DOHH2 (cell line): ENCODE results near the gene COA3.

Experiments used
- EZH2phosphoT487 ChIP-seq: fragments of 200-600 bp; sonication (generic); IDR thresholded peaks from 2 replicates; pipeline ENCODE4 v1.6.1; 2017; ENCODE audit warnings: borderline replicate concordance, mild to moderate bottlenecking, antibody characterized with exemption, low read length, moderate library complexity, mixed read lengths
- TF ChIP-seq, protein P1 (sequence below): fragments of 200-600 bp; sonication (generic); IDR thresholded peaks from one replicate; pipeline ENCODE4 v1.5.1; 2014; ENCODE audit warnings: antibody characterized with exemption, mild to moderate bottlenecking, low read depth, low read length; ENCODE audit not compliant: poor library complexity, severe bottlenecking

DNA sequence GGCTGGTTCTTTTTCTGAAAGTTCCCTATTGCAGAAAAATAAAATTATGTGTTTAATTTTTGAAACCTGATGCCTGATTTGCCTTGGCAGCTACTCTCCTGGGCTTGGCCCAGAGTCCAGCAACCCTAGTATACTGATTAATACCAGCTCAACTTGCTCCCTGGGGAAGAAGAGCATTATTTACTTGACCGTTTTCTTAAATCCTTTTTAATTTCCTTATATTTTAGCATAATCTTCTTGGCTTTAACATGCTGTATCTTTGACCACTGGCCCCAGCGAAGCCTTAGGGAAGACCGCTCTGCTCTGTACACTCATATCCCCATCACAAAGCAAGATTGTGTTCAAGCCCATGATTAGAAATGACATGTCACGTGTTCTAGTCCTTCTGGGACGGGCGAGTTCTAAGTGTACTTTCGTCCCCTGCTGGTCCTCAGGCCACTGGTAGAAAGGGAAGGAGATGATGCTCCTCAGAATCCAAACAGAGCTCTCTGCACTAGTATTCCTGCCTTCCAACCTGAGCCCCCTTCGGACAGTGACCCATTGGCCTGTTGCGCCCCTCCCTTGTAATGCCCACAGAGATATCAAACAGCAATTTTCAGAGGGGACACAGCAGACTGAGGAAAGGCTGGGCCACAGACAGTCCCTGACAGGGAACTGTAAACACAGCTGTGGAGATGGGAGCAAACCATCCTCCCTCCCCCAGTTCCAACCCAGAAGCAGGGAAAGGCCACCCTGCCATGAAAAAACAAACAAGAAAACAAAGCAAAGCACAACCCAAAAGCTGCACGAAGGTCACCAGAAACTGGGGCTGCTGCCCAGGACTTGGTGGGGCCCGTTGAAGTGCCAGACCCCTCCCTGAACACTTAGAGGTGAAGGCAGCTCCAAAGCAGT is 49.4 kb downstream of the COA3 start:
- TF ChIP-seq, protein P1, sequence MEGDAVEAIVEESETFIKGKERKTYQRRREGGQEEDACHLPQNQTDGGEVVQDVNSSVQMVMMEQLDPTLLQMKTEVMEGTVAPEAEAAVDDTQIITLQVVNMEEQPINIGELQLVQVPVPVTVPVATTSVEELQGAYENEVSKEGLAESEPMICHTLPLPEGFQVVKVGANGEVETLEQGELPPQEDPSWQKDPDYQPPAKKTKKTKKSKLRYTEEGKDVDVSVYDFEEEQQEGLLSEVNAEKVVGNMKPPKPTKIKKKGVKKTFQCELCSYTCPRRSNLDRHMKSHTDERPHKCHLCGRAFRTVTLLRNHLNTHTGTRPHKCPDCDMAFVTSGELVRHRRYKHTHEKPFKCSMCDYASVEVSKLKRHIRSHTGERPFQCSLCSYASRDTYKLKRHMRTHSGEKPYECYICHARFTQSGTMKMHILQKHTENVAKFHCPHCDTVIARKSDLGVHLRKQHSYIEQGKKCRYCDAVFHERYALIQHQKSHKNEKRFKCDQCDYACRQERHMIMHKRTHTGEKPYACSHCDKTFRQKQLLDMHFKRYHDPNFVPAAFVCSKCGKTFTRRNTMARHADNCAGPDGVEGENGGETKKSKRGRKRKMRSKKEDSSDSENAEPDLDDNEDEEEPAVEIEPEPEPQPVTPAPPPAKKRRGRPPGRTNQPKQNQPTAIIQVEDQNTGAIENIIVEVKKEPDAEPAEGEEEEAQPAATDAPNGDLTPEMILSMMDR, result no peak
- no peak for TF ChIP-seq EZH2phosphoT487
